Measurements from ENCODE around the gene PRKAG3.

Gene PRKAG3

DNA sequence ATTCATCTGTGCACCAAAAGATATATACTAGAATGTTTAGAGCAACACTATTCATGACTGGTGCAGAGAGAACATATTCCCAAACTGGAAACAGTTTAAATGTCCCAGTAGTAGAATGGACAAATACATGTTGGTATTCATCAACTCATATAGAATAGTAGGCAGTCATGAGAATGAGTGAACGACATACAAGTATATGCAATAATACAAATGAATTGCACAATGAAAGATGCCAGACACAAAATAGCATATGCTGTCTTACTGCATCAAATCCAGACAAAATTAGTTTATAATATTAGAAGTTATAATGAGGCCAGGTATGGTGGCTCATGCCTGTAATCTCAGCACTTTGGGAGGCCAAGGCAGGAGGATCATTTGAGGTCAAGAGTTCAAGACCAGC lies 8.3 kb upstream of the PRKAG3 start:
- peak; percentile 64 for DNase-seq (ENCODE audit: low read depth)

DNA sequence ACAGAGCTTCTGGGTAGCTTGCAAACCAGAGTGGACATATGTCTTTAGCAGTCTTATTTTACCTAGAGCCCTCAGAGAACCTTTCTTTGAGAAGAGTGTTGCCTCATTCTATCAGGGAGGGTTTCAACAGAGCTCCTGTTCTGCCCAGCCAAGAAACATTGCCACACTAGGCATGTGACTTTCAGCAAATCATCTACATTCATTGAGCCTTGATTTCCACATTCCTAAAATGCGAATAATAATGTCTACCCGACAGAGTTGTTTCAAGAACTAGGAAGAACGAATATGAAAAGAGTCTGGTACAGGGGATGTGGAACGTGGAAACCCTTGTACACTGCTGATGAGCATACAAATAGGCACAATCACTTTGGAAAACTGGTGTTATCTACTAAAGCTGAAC lies 7.8 kb upstream of the PRKAG3 start:
- DNase-seq (ENCODE audit: low read depth), result peak; percentile 94

DNA sequence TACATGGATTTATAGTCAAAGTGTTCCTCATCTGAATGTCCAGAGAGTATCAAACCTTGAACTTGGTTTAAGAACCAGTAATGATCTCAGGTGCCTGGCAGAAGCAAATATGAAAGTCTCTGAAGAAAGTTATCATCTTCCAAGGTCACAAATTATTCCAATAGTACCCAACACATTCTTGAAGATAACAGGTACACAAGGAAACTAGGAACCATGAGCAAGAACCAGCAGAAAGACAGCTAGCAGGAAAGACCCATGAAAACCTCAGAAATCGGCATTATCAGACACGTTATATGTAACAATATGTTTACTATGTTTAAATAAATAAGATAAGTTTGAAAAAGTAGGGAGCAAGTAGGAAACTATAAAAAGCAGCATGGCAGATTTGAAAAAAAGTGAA lies 5.9 kb upstream of the PRKAG3 start:
- DNase-seq (ENCODE audit: low read depth), result no peak

DNA sequence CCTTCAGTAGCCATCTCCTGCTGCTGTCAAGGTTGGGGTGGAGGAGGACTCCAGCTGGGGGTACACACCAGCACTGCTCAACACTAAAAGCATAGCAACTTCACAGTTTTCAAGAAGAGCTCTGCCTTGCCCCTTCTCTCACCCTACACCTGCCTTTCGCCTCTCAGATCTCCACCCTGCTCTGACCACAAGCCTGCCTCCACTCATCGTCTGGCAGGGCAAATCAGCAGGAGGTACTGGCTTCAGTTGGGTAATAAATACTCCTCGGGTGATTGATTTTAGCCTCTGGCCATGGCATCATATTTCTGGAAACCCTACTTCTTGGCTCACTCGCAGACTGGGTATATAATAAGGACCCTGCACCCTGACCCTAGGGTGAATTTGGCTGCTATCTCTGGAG lies 3.1 kb upstream of the PRKAG3 start:
- no peak for DNase-seq (ENCODE audit: low read depth)

DNA sequence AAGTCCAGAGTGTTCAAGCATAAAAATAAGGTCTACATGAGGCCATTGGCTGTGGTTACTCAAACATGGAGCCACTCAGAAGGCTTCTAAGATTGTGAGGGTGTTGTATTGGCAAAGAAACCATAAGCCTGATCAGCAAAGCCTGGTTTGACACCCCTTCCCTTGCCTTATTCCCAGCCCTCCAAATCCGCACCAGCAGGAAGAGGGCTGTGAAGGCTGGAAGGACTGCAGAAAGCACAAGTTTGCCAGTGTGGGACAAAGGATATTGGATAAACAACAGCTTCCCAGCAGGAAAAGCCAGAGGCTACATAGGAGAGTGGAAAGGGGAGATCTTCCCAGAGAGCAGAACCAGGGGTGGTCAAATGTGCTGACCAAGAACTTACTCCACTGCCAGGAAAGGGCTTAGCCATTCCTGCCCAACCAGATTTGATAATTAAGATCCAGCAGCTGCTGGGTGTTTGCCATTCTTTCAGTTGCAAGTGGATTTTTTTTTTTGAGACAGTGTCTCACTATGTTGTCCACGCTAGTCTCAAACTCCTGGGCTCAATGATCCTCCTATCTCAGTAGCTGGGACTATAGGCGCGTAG lies 1.5 kb upstream of the PRKAG3 start:
- no peak for DNase-seq (ENCODE audit: low read depth)

DNA sequence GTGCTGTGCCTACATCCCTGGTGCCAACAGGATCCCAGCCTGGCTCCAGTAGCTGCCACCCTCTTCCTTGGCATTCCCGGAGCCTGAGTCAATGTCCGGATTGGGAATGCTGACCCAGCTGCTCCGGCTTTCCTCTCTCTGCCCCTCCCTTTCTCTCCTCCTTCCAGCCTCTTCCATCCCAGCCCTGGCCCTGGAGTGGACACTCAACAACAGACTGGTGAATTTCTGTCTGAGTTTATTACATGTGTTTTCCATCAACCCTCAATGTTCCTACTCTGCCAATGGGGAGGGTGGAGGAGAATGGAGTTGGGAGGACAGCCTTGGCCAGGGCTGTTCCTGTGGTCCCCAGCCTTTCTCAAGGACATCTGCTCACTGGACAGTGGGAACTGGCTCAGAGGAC lies 917 bp upstream of the PRKAG3 start:
- no peak for DNase-seq (ENCODE audit: low read depth)

DNA sequence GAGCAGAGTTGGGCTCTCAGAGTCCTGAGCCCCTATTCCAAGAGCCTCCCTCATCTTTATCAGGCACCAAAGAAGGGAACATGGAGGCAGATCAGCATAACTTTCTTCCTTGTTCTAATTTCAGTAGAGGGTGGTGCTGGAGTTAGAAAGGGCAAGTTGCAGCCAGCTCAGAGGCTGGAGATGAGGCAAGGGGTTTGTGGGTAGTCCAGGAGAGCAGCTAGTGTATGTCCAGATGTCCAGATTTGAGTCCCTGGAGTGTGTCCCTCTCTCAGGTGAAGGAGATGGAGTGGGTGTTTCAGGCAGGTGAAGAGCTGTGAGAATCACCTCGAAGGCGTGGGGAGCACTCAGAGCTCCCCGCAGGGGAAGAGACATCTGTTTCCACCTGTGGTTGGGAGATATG lies 478 bp upstream of the PRKAG3 start:
- no peak for DNase-seq (ENCODE audit: low read depth)

DNA sequence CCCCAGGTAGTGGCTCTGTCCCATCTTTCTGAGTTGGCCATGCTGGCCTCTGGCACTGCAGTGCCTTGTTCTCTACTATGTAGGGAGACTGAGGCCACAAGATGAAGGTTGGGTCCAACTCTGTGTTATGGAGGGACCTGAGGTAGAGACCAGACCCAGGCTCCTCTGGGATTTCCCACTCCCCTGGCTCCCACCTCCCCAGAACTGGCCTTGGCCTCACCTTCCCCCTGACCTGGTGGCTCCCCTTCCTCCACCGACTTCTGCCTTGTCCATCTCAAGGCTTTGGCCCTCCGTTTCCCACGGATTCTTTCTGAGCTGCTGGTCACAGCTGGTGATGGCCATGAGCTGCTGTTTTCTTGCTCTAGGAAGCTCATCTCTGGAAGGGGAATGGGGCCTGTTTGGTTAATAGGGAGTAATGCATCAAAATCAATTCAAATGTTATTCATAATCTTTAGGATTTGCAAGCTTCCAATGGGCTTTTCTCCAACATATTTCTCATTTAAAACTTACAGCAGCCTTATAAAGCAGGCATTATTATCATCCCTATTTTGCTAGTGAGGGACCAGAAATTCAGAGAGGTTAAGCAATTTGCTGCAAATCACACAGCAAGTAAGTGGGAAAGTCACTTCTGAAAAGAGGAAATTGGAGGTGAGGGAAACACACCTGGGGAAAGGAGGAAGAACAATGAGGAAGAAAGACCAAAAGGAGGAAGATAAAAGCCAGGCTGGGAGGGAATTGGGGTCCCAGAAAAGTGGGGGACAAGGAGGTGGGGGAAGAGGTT lies 887 bp downstream of the PRKAG3 start:
- DNase-seq (ENCODE audit: low read depth), result no peak

DNA sequence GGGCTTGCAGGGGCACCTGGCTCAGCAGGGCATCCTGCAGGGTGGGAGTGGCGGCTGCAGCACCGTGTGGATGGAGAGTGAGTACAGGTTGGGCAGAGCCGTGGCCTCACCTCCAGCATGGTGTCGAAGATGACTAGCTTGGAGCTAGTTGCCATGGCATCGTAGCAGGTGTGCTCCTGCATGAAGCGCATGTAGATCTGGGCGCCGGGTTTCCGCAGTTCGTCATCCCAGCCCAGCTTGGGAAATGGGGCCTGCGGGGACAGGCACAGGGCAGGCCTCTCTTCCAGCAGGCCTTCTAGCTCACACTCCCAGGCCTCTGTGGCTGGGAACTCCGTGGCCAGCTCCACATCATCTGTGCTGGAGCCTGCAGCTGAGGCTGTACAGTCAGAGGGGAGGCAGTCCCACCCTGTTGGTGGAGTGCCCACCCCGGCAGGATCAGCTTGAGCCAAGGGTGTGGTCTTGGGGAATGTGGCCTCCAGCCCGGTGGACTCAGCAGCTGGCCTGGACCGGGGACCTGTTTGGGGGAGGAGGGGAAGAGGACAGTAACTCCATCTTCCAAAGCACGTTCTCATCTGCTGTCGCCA lies 1.6 kb downstream of the PRKAG3 start:
- DNase-seq (ENCODE audit: low read depth), result no peak

DNA sequence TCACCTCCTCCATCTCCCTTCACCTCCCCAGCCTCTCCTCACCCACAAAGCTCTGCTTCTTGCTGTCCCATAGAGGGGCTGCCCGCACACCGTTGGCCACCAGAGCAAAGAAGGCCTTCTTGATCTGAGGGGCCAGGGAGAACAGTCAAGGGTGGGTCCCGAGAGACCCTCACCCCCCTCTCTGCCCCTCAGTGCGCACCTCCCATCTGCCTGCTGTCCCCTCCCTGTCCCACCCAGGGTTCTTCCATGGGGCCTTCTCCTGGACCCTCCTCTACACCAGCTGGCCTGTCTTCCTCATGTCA lies 3.2 kb downstream of the PRKAG3 start:
- DNase-seq (ENCODE audit: low read depth), result no peak

DNA sequence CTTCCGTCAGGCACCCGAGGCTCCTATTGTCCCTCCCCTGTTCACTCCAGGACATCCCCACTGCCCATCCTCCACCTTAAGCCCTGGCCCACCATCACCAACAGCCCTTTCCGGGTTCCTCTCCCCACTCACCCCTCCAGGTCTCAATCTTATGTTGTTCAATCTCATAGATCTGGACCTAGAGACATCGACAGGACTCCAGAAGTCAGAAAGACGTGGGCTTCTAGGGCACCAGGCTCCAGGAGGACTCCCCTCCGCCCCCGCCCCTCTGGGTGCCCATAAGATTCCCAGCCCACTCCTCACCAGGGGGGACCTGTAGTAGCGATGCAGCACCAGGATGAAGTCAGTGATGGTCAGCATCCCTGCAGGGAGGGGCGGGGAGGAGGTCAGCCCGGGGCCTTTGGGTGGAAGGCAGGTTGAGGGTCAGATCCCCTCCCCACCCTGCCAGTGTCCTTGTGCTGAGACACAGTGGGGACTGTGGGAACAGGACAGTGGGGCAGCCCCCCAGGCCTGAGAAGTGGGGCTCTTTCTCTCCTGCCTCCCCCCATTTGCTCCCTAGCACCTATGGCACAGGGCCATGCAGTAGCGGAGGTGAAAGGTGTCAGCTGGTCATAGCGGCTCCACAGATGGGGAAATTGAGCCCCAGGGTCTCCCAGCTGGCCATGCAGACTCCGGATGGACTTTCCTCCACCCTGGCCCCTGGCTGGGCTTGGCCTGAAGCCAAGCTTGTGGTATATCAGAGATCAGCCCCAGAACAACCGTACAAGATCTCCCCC lies 3.7 kb downstream of the PRKAG3 start:
- no peak for DNase-seq (ENCODE audit: low read depth)

DNA sequence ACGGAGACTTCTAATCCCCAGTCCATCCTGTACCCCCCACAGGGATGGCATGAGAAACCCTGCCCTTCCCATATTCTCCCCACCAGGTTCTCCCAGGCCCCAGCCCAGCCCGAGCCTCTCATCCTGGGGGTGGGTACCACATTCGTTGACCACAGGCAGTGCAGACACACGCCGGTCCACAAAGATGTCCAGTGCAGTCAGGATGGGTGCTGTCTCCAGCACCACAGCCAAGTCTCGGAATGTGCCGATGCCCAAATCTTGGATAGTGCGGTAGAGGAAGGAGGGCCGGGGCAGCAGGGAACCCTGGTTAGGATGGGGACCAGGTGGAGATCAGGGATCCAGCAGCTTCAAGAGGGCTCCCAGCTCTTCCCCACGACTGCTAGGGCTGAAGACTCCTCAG lies 4.8 kb downstream of the PRKAG3 start:
- no peak for DNase-seq (ENCODE audit: low read depth)

DNA sequence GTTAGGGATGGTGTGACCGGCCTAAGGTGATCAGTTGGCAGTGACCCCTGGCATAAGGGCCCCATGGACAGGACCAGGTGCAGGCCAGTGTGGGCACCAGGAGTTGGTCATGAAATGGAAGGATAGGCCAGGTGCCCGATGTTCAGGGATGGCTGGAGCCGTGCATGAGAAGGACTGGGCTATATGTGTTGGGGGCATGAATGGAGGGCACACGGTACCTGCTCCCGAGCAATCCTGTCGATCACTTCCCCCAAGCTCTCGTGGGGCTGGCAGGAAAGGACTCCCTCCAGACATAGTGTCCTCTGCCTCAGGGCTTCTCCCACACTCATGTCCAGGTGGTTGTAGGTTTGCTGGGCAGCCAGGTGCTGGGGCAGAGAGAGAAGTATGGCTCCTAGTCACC lies 7.6 kb downstream of the PRKAG3 start:
- no peak for DNase-seq (ENCODE audit: low read depth)

DNA sequence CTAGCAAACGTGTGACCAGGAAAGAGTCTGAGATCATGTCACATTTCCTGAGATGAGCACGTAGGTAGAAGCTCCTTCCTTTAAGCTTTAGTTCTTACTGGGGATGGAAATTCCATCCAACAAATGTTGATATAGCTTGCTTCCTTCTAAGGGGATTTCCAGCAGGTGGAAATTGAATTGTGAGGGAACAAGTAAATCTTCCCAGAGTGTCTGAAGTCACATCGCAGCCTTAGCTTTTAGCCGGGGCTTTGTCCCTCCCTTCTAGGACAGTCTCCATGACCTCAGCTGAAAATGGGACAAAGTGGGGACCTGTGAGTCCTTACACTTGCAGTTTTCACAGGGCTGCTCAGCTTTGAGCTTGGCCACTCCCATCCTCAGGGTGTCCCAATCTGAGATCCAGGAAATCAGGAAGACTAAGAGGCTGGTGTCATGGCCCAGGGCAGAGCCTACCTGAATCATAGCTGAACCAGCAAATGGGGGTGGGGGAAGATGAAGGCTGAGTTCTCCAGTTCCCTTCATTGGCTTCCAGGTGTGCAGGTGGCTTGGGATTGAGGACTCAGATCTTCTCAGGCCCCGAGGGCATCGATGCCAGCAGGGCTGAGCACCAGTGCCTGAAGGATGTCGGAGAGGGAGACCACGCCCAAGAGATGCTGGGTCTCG lies 8.3 kb downstream of the PRKAG3 start:
- DNase-seq (ENCODE audit: low read depth), result no peak

DNA sequence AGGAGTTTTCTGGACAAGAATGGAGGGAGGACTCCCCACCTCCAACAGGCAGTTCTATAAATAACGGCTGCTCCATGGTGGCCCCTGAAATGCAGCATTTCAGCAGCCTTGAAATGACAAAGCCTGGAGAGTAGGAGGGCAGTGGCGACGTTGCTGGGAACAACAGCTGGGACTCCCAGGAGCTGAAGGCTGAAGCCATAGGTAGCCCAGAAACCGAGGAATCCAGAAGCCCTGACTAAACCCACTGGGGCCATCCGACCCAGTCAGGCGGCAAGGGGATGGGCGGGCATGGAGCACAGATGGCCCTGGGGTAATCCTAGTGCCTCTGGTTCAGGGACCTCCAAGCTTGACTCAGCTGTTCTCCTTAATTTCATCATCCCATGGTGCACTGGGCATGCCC lies 9.0 kb downstream of the PRKAG3 start:
- no peak for DNase-seq (ENCODE audit: low read depth)

DNA sequence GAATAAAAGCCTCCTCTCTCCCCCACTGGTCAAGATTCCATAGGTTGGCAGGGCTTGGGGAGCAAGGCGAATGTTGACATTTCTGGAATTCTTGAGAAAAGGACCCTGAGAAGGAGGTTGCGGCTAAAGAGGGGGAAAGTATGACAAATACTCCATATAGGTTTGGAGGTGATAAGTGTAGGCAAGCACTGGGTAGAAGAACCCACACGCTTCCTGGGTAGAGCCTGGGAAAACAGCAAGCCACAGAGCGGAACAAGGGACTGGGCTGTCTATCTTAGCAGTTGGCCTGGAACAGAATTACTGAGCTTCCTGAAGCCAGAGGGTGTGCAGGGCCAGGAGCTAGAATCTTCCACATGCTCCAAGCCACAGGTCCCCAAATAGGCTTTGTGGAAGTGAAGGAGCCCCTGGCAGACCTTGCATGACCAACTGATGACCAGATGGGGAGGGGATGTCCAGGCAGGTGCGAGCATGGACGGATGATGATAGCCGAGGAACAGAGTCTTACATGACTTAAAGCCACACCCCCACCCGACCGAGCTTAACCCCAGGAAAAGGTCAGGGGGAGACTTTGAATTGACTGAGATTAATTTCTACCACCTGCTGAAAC lies 9.9 kb downstream of the PRKAG3 start:
- DNase-seq (ENCODE audit: low read depth), result no peak

DNA sequence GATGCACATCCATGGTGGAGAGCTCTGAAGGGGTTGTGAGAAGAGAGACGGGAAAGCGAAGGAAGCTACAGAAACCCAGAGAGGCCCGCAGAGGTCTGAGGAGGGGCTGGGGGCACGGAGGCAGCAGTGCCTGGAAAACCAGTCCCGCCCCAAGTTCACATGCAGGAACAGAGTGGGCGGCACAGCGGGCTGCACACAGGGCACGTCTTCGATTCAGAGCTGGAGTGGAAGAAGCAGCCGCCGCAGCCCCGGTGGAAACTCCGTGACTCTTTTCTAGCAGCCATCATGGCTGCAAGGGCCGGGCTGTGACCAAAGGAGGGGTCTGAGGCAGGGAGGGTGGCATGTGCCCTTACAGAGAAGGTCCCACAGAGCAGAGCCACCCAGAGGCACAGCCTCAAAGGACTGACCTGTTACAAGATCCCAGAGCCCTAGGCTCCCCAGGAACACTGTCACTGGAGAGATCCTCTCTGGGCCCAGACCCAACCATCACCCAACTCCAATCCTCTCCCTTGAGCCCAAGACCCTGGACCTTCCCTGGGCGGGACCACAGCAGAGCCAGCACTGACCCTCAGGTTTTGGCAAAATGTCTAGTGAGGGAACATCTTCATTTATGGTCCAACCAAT lies 10.7 kb downstream of the PRKAG3 start:
- no peak for DNase-seq (ENCODE audit: low read depth)

DNA sequence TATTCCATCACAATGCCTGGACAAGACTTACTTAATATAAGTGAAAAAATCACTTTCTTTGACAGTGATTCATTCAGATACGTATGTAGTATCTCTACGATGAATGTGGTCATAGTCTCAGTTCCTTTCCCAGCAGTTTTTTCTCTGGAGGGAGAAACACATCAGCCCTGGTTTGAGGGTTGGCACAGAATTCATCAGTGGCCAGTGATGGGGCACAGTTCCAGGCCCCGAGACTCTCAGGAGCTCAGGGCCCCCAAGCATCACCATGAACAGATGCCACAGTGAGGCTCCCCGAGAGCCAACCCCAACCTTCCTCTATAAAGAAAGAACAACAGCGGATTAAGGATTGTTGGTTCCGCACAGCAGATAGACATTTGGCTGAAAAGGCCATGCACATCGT lies 12.5 kb downstream of the PRKAG3 start:
- DNase-seq (ENCODE audit: low read depth), result no peak

DNA sequence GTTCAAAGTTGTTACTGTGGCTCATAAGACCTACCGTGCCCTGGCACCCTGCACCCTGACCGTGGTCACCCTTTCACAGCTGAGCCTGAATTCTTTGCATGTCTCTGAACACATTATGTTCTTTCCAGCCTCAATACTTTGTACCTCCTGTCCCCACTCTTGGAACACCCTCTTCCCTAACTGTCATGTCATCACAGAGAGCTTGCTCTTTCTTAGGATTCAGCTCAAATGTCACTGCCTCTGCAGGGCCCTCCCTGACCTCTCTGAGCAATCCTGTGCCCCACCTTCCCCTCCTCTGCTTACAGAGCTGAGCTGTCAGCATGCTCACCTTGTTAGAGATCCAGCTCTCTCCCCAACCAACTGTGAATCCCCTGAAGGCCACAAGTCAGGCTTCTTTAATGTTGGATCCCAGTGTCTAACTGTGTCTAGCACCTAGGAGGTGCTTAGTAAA lies 15.0 kb downstream of the PRKAG3 start:
- DNase-seq (ENCODE audit: low read depth), result no peak

DNA sequence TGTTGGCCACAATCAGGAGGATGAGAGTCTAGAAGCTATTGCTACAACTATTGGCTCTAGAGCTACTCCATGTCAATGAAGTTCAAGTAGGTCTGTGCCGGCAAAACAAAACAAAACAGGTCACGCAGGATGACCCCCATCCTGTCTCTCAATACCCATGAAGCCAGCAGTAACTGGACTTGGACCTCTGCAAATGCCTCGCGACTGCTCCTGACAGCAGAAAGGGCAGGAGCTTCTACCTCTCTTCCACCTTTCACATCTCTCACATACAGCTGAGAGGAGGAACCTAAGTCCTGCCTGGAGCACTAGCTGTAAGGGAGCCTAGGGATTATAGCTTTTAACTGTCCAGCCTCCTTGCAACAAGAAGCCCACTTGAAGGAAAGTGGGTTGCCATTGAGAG lies 16.0 kb downstream of the PRKAG3 start:
- DNase-seq (ENCODE audit: low read depth), result no peak

DNA sequence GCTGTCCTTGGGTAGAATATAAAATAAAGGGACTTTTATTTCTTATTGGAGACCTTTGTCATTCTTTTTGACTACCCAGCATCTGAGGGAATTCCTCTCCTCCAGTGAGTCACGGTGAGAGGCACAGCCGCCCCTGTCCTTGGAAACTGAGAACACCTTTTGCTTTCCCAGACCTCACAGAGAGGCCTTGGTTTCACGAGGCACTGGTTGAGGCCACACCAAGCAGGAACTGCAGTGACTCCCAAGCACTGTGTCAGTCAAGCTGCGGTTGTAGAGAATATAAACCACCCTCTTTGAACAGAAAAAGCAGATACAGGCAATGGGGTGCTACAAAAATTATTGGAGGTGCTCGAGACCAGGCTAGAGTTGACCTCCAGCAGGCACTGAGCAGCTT lies 16.4 kb downstream of the PRKAG3 start:
- DNase-seq (ENCODE audit: low read depth), result no peak

Measured in amniotic epithelial cell (primary cell).